H1 (cell line): ENCODE data around the gene C3orf22. TPM values are rescaled to one million over a fixed set of nuclear protein-coding genes. Genes with fewer than 3 reads are reported as not detected.

Experiments
- CTCF ChIA-PET: fragments of 300-600 bp; sonication (Branson Sonifier 250); formaldehyde crosslinking; loops from one replicate; lab custom pipeline; 2021; ENCODE audit not compliant: partially characterized antibody; lab: Charles Lee
- POLR2A ChIA-PET: fragments of 300-600 bp; sonication (Branson Sonifier 250); formaldehyde crosslinking; loops from one replicate; lab custom pipeline; 2021; ENCODE audit warnings: inconsistent platforms; ENCODE audit not compliant: partially characterized antibody; lab: Charles Lee
- DNase-seq, 2 experiments: peaks; one replicate each; pipeline versions ENCODE4 v3.0.0 to v3.0.0-alpha.2; 2010 to 2022; ENCODE audit warnings: low spot score in 2 of 2, low read depth in 1 of 2, mixed read lengths in 1 of 2
- FAIRE-seq: peaks from 2 replicates; lab custom pipeline; 2011; peaks lifted over from hg19 to GRCh38; lab: Jason Lieb, UNC
- H2AFZ ChIP-seq: 2 replicates; pipeline ENCODE4 v1.8.1; 2012; ENCODE audit warnings: low read length, inconsistent platforms
- H2AK5ac ChIP-seq: 2 replicates; pipeline ENCODE4 v1.6.1; 2013; ENCODE audit warnings: low read depth, low read length
- H2BK120ac ChIP-seq: replicated peaks from 2 replicates; pipeline ENCODE3; 2013; ENCODE audit warnings: low read depth, low read length, inconsistent platforms
- H2BK12ac ChIP-seq: 2 replicates; pipeline ENCODE4 v1.6.1; 2013; ENCODE audit warnings: low read depth, low read length
- H2BK15ac ChIP-seq: 2 replicates; pipeline ENCODE4 v1.6.1; 2013; ENCODE audit warnings: low read length
- H2BK20ac ChIP-seq: 2 replicates; pipeline ENCODE4 v1.6.1; 2013; ENCODE audit warnings: low read length
- H2BK5ac ChIP-seq: 2 replicates; pipeline ENCODE4 v1.6.1; 2013; ENCODE audit warnings: low read depth, low read length
- H3K14ac ChIP-seq: 2 replicates; pipeline ENCODE4 v1.6.1; 2013; ENCODE audit warnings: inconsistent platforms; ENCODE audit not compliant: insufficient read length
- H3K18ac ChIP-seq: 2 replicates; pipeline ENCODE4 v1.6.1; 2013; ENCODE audit warnings: low read length; ENCODE audit errors: extremely low read depth
- H3K23ac ChIP-seq: 2 replicates; pipeline ENCODE4 v1.6.1; 2013; ENCODE audit warnings: inconsistent platforms; ENCODE audit not compliant: insufficient read length
- H3K23me2 ChIP-seq: 2 replicates; pipeline ENCODE4 v1.6.1; 2013; ENCODE audit warnings: low read depth, low read length
- H3K27ac ChIP-seq: 2 replicates; pipeline ENCODE4 v1.6.1; 2011; ENCODE audit warnings: low read depth, low read length, inconsistent platforms
- H3K27me3 ChIP-seq, 4 experiments: replicated peaks in 1 of 4; 1 replicate in 1 of 4; 2 replicates in 3 of 4; pipeline versions ENCODE4 v1.6.1 to v1.8.1; 2011 to 2013; ENCODE audit warnings: low read length in 3 of 4, mild to moderate bottlenecking in 3 of 4, inconsistent platforms in 2 of 4, mixed read lengths in 2 of 4, moderate library complexity in 1 of 4; ENCODE audit not compliant: control insufficient read depth in 3 of 4, insufficient read depth in 3 of 4; ENCODE audit errors: extremely low read depth in 1 of 4
- H3K36me3 ChIP-seq, 4 experiments: 2 replicates each; pipeline versions ENCODE4 v1.6.1 to v1.8.1; 2011 to 2013; ENCODE audit warnings: mild to moderate bottlenecking in 4 of 4, low read length in 3 of 4, moderate library complexity in 2 of 4, control low read depth in 1 of 4, inconsistent platforms in 1 of 4; ENCODE audit not compliant: insufficient read depth in 4 of 4, control insufficient read depth in 2 of 4
- H3K4ac ChIP-seq: replicated peaks from 2 replicates; pipeline ENCODE3; 2013; ENCODE audit warnings: low read length, low read depth, mixed read lengths, inconsistent platforms; ENCODE audit not compliant: insufficient read length
- H3K4me1 ChIP-seq, 4 experiments: replicated peaks in 1 of 4; 1 replicate in 1 of 4; 2 replicates in 3 of 4; pipeline versions ENCODE4 v1.6.1 to v1.8.1; 2011 to 2013; ENCODE audit warnings: low read length in 3 of 4, inconsistent platforms in 2 of 4, mixed read lengths in 1 of 4; ENCODE audit not compliant: insufficient read depth in 4 of 4, control insufficient read depth in 3 of 4
- H3K4me2 ChIP-seq, 2 experiments: 2 replicates each; pipeline versions ENCODE4 v1.6.1 to v1.8.1; 2011 to 2013; ENCODE audit warnings: low read depth in 2 of 2, low read length in 2 of 2, control low read depth in 1 of 2, inconsistent platforms in 1 of 2, mild to moderate bottlenecking in 1 of 2; ENCODE audit not compliant: insufficient read depth in 1 of 2
- H3K4me3 ChIP-seq, 4 experiments: fragments of 200-600, 300-600 bp in 1 of 4; sonication (generic), shearing (Covaris generic), sonication (Bioruptor Twin) in 1 of 4; 2 replicates each; pipeline versions ENCODE4 v1.5.1 to v1.8.1; 2011 to 2016; ENCODE audit warnings: low read length in 4 of 4, low read depth in 3 of 4, control low read depth in 2 of 4, inconsistent platforms in 2 of 4, mild to moderate bottlenecking in 2 of 4, mixed read lengths in 1 of 4, moderate library complexity in 1 of 4; ENCODE audit not compliant: insufficient read depth in 2 of 4; ENCODE audit errors: extremely low read depth in 1 of 4
- H3K56ac ChIP-seq: replicated peaks from 2 replicates; pipeline ENCODE3; 2013; ENCODE audit warnings: low read depth, mild to moderate bottlenecking, mixed read lengths, low read length, inconsistent platforms; ENCODE audit not compliant: insufficient read length
- H3K79me1 ChIP-seq: 2 replicates; pipeline ENCODE4 v1.6.1; 2013; ENCODE audit warnings: low read depth, low read length, control low read depth
- H3K79me2 ChIP-seq, 2 experiments: 2 replicates each; pipeline versions ENCODE4 v1.6.1 to v1.8.1; 2012 to 2013; ENCODE audit warnings: low read length in 2 of 2, mild to moderate bottlenecking in 2 of 2, inconsistent platforms in 1 of 2; ENCODE audit not compliant: insufficient read depth in 2 of 2, control insufficient read depth in 1 of 2
- H3K9ac ChIP-seq, 4 experiments: replicated peaks in 1 of 4; 1 replicate in 1 of 4; 2 replicates in 3 of 4; pipeline versions ENCODE4 v1.6.1 to v1.8.1; 2011 to 2013; ENCODE audit warnings: low read depth in 3 of 4, low read length in 3 of 4, control low read depth in 2 of 4, mild to moderate bottlenecking in 2 of 4, moderate library complexity in 2 of 4, inconsistent platforms in 1 of 4; ENCODE audit errors: extremely low read depth in 1 of 4
- H3K9me3 ChIP-seq, 2 experiments: 2 replicates each; pipeline versions ENCODE4 v1.6.1 to v1.8.1; 2012 to 2013; ENCODE audit warnings: mild to moderate bottlenecking in 2 of 2, moderate library complexity in 2 of 2, control low read depth in 1 of 2, inconsistent platforms in 1 of 2, low read depth in 1 of 2, low read length in 1 of 2, mixed read lengths in 1 of 2; ENCODE audit not compliant: insufficient read depth in 2 of 2
- H4K20me1 ChIP-seq, 2 experiments: replicated peaks in 1 of 2; 2 replicates each; pipeline versions ENCODE3 to v1.8.1; 2011 to 2013; ENCODE audit warnings: inconsistent platforms in 2 of 2, low read length in 2 of 2, mild to moderate bottlenecking in 1 of 2; ENCODE audit not compliant: insufficient read depth in 2 of 2, control insufficient read depth in 1 of 2
- H4K5ac ChIP-seq: 2 replicates; pipeline ENCODE4 v1.6.1; 2013; ENCODE audit warnings: low read length, low read depth, mixed read lengths, inconsistent platforms; ENCODE audit not compliant: insufficient read length
- H4K8ac ChIP-seq: 2 replicates; pipeline ENCODE4 v1.8.0; 2013; ENCODE audit warnings: mild to moderate bottlenecking, moderate library complexity, low read length, inconsistent platforms; ENCODE audit not compliant: insufficient read depth; ENCODE audit errors: extremely low read depth
- H4K91ac ChIP-seq: replicated peaks from 2 replicates; pipeline ENCODE3; 2013; ENCODE audit warnings: low read length, mixed read lengths, inconsistent platforms; ENCODE audit not compliant: insufficient read length
- CBX5 ChIP-seq: fragments of 300-800, 300-1000 bp; sonication (generic); IDR thresholded peaks from 2 replicates; pipeline ENCODE4 v1.7.1; 2016; ENCODE audit warnings: antibody characterized with exemption, low read length, low read depth
- CREB1 ChIP-seq: IDR thresholded peaks from 2 replicates; pipeline ENCODE4 v1.6.1; 2012; ENCODE audit warnings: inconsistent platforms
- CTBP2 ChIP-seq: IDR thresholded peaks from 2 replicates; pipeline ENCODE4 v1.7.0; 2011; ENCODE audit warnings: borderline replicate concordance, mild to moderate bottlenecking, moderate library complexity, mixed read lengths, low read length; ENCODE audit not compliant: insufficient read depth, insufficient read length
- EZH2 ChIP-seq: fragments of 200-600 bp; sonication (generic); IDR thresholded peaks from 2 replicates; pipeline ENCODE4 v1.7.1; 2012; ENCODE audit warnings: low read depth, mild to moderate bottlenecking, moderate library complexity, low read length, inconsistent platforms; ENCODE audit not compliant: severe bottlenecking
- GABPA ChIP-seq: IDR thresholded peaks from 2 replicates; pipeline ENCODE4 v1.6.1; 2011; ENCODE audit warnings: mild to moderate bottlenecking, low read length, moderate library complexity, borderline replicate concordance; ENCODE audit not compliant: insufficient read depth
- HDAC2 ChIP-seq, 2 experiments: fragments of 300-600 bp in 1 of 2; sonication (generic) in 1 of 2; IDR thresholded peaks; 2 replicates each; pipeline ENCODE4 v1.6.1; 2011 to 2012; ENCODE audit warnings: low read depth in 2 of 2, low read length in 2 of 2, mild to moderate bottlenecking in 2 of 2, moderate library complexity in 2 of 2, borderline replicate concordance in 1 of 2, inconsistent platforms in 1 of 2
- KDM1A ChIP-seq: fragments of 200-600, 300-600 bp; sonication (generic); IDR thresholded peaks from 2 replicates; pipeline ENCODE4 v1.7.1; 2016; ENCODE audit warnings: mild to moderate bottlenecking, low read length, borderline replicate concordance
- RAD21 ChIP-seq, 2 experiments: IDR thresholded peaks in 1 of 2; conservative IDR thresholded peaks in 1 of 2; 2 replicates each; pipeline ENCODE4 v1.6.1; 2011; ENCODE audit warnings: low read depth in 2 of 2, low read length in 2 of 2, improper control_type of control experiment in 1 of 2, inconsistent platforms in 1 of 2, mild to moderate bottlenecking in 1 of 2, moderate library complexity in 1 of 2
- SAP30 ChIP-seq: fragments of 300-600 bp; sonication (generic); IDR thresholded peaks from 2 replicates; pipeline ENCODE4 v1.7.1; 2012; ENCODE audit warnings: low read length, moderate library complexity, mild to moderate bottlenecking, inconsistent platforms; ENCODE audit not compliant: insufficient read depth, insufficient replicate concordance
- TCF12 ChIP-seq: IDR thresholded peaks from 2 replicates; pipeline ENCODE4 v1.6.1; 2011; ENCODE audit warnings: low read depth, mild to moderate bottlenecking, low read length
- YY1 ChIP-seq: IDR thresholded peaks from 2 replicates; pipeline ENCODE4 v1.6.1; 2011; ENCODE audit warnings: low read depth, mild to moderate bottlenecking, low read length
- whole genome bisulfite sequencing, 2 experiments: shearing (Covaris generic) in 1 of 2; methylation state at CpG; one replicate each; pipeline versions ENCODE4 v1.1.6 to v1.1.7; 2013 to 2015; ENCODE audit warnings: low lambda C conversion rate in 2 of 2, mixed read lengths in 2 of 2, inconsistent platforms in 1 of 2, low coverage in 1 of 2, missing lambda C conversion rate in 1 of 2; ENCODE audit not compliant: insufficient replicate concordance in 2 of 2, insufficient coverage in 1 of 2, insufficient read length in 1 of 2; ENCODE audit errors: extremely low coverage in 1 of 2, missing lambda C conversion rate in 1 of 2; 5-methylcytosine and 5-hydroxymethylcytosine counted together
- polyA plus RNA-seq, 7 experiments: library from polyadenylated mRNA; depleted of rRNA in 3 of 7; stranded (reverse) in 5 of 7; unstranded in 2 of 7; fragments of >200 nt in 5 of 7; fragments of 200-250 nt in 2 of 7; gene quantifications; 1 replicate in 5 of 7; 2 replicates in 1 of 7; 4 replicates in 1 of 7; pipeline versions ENCODE4 v1.2.1 to v1.2.3, GENCODE V29; 2011 to 2013; ENCODE audit warnings: missing spikeins in 2 of 7, mixed read lengths in 2 of 7
- total RNA-seq: library from RNA; stranded (reverse); fragmentation: NEBNext Ultra II Directional; extraction: Animal tissue kit (Norgen Biotek cat#: 25700); gene quantifications from 2 replicates; pipeline ENCODE4 v1.2.1, GENCODE V29; 2021

Gene C3orf22
- total and polyA plus RNA-seq, 2 of the 8 experiments (the other 6 are each of a cell fraction or from before 2014, with no cell fraction given), result not detected

DNA sequence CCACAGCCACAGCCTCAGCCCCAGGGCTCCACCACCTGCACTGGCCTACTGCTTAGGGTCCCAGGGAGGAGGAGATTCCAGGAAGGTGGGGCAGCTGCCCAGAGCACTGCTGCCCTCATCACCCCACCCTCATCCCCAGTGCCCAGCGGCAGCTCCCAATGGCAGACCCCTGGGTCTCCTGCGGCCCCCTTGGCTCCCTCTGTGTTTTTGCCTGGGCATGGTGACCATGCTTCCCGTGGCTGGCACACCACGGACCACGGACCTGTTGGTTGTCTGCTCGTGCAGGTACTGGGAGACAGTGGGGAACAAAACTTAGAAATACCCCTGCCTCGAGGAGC, 32.1 kb downstream of the C3orf22 start:
- Histone ChIP-seq H2BK15ac (no peak overlapping the region), H3K27me3 (peaks cover 0 to 16% (median 11%) of the 10 kb centered on the region in 4 experiments; a peak in 5 of 7 replicates), H2BK120ac (no peak overlapping the region), H3K23ac (no peak overlapping the region), H4K91ac (no peak overlapping the region), H2BK12ac (no peak overlapping the region), H3K36me3 (no peaks in the 10 kb centered on the region), H3K9ac (no peak overlapping the region), H3K27ac (no peak overlapping the region), H3K23me2 (peaks cover 7% of the 10 kb centered on the region; the same call in 1 of the 2 replicates), H3K4me3 (no peak overlapping the region), H3K14ac (no peak overlapping the region), H3K18ac (no peak overlapping the region), H3K4ac (no peak overlapping the region), H4K20me1 (peaks cover 0 to 4% of the 10 kb centered on the region in 2 experiments), H3K4me1 (peaks cover 0 to 18% (median 12%) of the 10 kb centered on the region in 4 experiments; a peak in 6 of 7 replicates), H2AFZ (no peak overlapping the region), H3K4me2 (no peak overlapping the region), H4K5ac (no peak overlapping the region), H2AK5ac (no peak overlapping the region), H4K8ac (peak overlapping the region; percentile 36; the same call in 1 of the 2 replicates), H2BK5ac (no peak overlapping the region), H2BK20ac (no peak overlapping the region), H3K79me2 (no peaks in the 10 kb centered on the region), H3K56ac (no peak overlapping the region), H3K79me1 (no peaks in the 10 kb centered on the region), H3K9me3 (no peaks in the 10 kb centered on the region)
- no peak for FAIRE-seq
- WGBS, 2 experiments, result 90% methylated on average over 5 of the region's 7 CpGs; no CpG with 5 or more reads in 1 of the 2 experiments
- DNase-seq, result no peak
- POLR2A ChIA-PET, result interaction anchor here (1.0 kb wide), 1 partner anchor 54 kb away, joined by 3 read pairs; no protein-coding TSS in a partner anchor
- CTCF ChIA-PET, result interaction anchor here (0.7 to 1.8 kb wide), 6 partner anchors 17 to 1019 kb away, joined by 3 to 5 read pairs (median 4); no protein-coding TSS in a partner anchor
- no peak for TF ChIP-seq KDM1A
- TF ChIP-seq CBX5, result no peak
- no peak for TF ChIP-seq HDAC2 (IDR thresholded peaks at IDR 0.05; ENCODE audit: borderline replicate concordance in 1 of 2, low read depth in 2 of 2, low read length in 2 of 2)
- TF ChIP-seq RAD21 (IDR thresholded peaks at IDR 0.05 in 1 of 2, conservative IDR thresholded peaks at IDR 0.05 in 1 of 2; ENCODE audit: low read depth in 2 of 2, low read length in 2 of 2), result no peak
- TF ChIP-seq CREB1, result no peak
- no peak for TF ChIP-seq SAP30
- TF ChIP-seq GABPA, result no peak
- no peak for TF ChIP-seq TCF12
- no peak for TF ChIP-seq YY1
- TF ChIP-seq EZH2, result no peak
- no peak for TF ChIP-seq CTBP2
